ENCODE results near the gene ALDH1A3. TPM values are rescaled to one million over a fixed set of nuclear protein-coding genes. Genes with fewer than 3 reads are reported as not detected.

ALDH1A3 gene
- total RNA-seq (2021; ENCODE audit: unreplicated experiment) = 248 TPM
- 117 and 120 TPM in 2 replicates for polyA plus RNA-seq (2012)
- percentile 97 among the genes with signal in this experiment for Bru-seq, nascent RNA
- percentile 98 among the genes with signal in this experiment for BruChase-seq, experiment 1, labeled RNA remaining after a 6-hour chase
- percentile 96 among the genes with signal in this experiment for BruChase-seq, experiment 2, labeled RNA remaining after a 2-hour chase
- long read RNA-seq, transcript ALDH1A3-201 (13 exons, 3,924 nt) = major isoform, 587 of 755 reads
- long read RNA-seq, transcript ALDH1A3-202 (10 exons, 3,104 nt) = minor isoform, 12 of 755 reads
- long read RNA-seq, partial matches to known transcripts = 82 of 755 reads
- long read RNA-seq, other reads (novel, unspliced or antisense) = 71 of 755 reads

GRCh38 chr15:100879464-100880138, at the start of gene ALDH1A3:
Gene ALDH1A3 (plus strand): TSS chr15:100879831. CDS start chr15:100879908, 77 bp downstream.
- Histone ChIP-seq H3K9me2 (ENCODE audit: insufficient read depth) (no peaks in the 10 kb centered on the region), H3K27me3 (ENCODE audit: insufficient read depth, low read length) (no peaks in the 10 kb centered on the region), H3K79me2 (ENCODE audit: insufficient read depth, low read length) (peaks cover 61% of the 10 kb centered on the region), H2AFZ (ENCODE audit: low read depth, low read length, poor library complexity, severe bottlenecking) (no peak within 1 kb of the TSS), H3K4me3 (replicated peaks in 1 of 2; ENCODE audit: low read depth in 1 of 2, low read length in 2 of 2) (peak within 1 kb of the TSS; percentile 77 to 89), H3K27ac (ENCODE audit: low read depth, low read length) (peak within 1 kb of the TSS; percentile 78), H4K20me1 (ENCODE audit: insufficient read depth) (peaks cover 28% of the 10 kb centered on the region), H3K4me2 (ENCODE audit: low read length) (peak within 1 kb of the TSS; percentile 89), H3K9me3 (ENCODE audit: control insufficient read depth in 1 of 2, insufficient read depth in 1 of 2, low read depth in 1 of 2, low read length in 2 of 2) (no peaks in the 10 kb centered on the region), H3K4me1 (ENCODE audit: control insufficient read depth in 1 of 2, insufficient read depth in 2 of 2, low read length in 2 of 2) (peaks cover 28 to 57% of the 10 kb centered on the region in 2 experiments), H3K36me3 (ENCODE audit: control insufficient read depth in 1 of 2, insufficient read depth in 2 of 2, low read length in 2 of 2) (peaks cover 2 to 32% of the 10 kb centered on the region in 2 experiments; a peak in 1 of 4 replicates), H3K9ac (ENCODE audit: low read length) (peak within 1 kb of the TSS; percentile 90)
- RAD21 ChIA-PET (ENCODE audit: low non-redundant PET in 1 of 2, low total read pairs in 2 of 2, uncharacterized antibody in 2 of 2, unreplicated experiment in 2 of 2) = no interaction called here
- peak; percentile 39 for DNase-seq (ENCODE audit: low read depth, low spot score)
- POLR2A ChIA-PET = interaction anchor here (0.6 to 1.6 kb wide), 4 partner anchors 122 to 278 kb away, joined by 3 to 4 read pairs (median 3); partner anchors contain the start of genes ASB7 and LINS1
- TF ChIP-seq POLR2AphosphoS5 (IDR thresholded peaks at IDR 0.05; ENCODE audit: low read depth, low read length) (peak; percentile 90), ZFX (IDR thresholded peaks at IDR 0.05) (peak; percentile 1; the same call in 1 of the 2 replicates), ELF1 (IDR thresholded peaks at IDR 0.05; ENCODE audit: borderline replicate concordance, low read depth) (no peak), SP1 (IDR thresholded peaks at IDR 0.05; ENCODE audit: low read depth) (peak; percentile 41; the same call in 1 of the 2 replicates), YY1 (IDR thresholded peaks at IDR 0.05; ENCODE audit: extremely low read depth, insufficient replicate concordance, low read depth, low read length) (peak; percentile 58), SIN3A (IDR thresholded peaks at IDR 0.05; ENCODE audit: low read depth) (peak; percentile 76), POLR2A (IDR thresholded peaks at IDR 0.05; ENCODE audit: borderline replicate concordance, extremely low read depth, insufficient read depth, insufficient read length) (peak; percentile 63), MAX (IDR thresholded peaks at IDR 0.05) (peak; percentile 21; the same call in 1 of the 2 replicates), EZH2phosphoT487 (IDR thresholded peaks at IDR 0.05; ENCODE audit: borderline replicate concordance) (no peak)
- peak; percentile 82 for ATAC-seq
- intact Hi-C loops (cut with micrococcal nuclease) = loop anchor here (2.0 kb wide), 1 partner anchor 129 kb away; no protein-coding TSS in a partner anchor
- no TSS peak for BruUV-seq (replicated peaks)
- CTCF ChIA-PET = interaction anchor here (0.8 kb wide), 1 partner anchor 129 kb away, joined by 4 read pairs; no protein-coding TSS in a partner anchor

Measured in HCT116 (cell line).